ENCODE data around the gene OCIAD1. TPM values are rescaled to one million over a fixed set of nuclear protein-coding genes. Genes with fewer than 3 reads are reported as not detected.

Gene OCIAD1
- total RNA-seq, 1 experiment from 2014 or later = 110 TPM

DNA sequence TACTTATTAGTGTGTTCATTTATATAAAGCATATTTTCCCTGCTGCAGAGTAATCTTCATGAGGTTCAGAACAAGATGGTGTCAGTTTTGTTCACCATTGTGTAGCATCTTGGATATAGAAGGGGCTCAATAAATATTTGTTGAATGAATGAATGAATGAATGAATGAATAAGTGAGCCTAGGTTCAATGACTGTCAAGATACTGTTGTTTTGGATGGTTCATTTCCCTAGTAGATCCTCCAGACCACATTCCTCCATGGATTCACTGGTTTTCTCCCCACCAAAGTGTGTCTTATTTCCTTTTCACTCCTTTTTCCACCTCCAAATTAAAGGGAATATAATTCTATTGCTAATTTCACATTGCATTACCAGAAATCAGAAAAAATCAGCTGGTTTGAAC is 77.8 kb downstream of the OCIAD1 start:
- BruUV-seq (replicated peaks) = no TSS peak
- POLR2A ChIA-PET (ENCODE audit: unreplicated experiment) = no interaction called here
- 0 out of 2 replicates have a peak, but pooled peaks cover 6% of the 10 kb centered on the region for H3K9me3 ChIP-seq (ENCODE audit: insufficient read depth, low read depth)
- no peaks in the 10 kb centered on the region for H3K27me3 ChIP-seq (ENCODE audit: insufficient read depth, low read depth)
- H3K36me3 ChIP-seq (ENCODE audit: low read depth) = peaks cover 8% of the 10 kb centered on the region
- peaks cover 14% of the 10 kb centered on the region; the same call in 1 of the 2 replicates for H3F3A ChIP-seq (ENCODE audit: insufficient read depth, low read depth)
- DNase-seq = no peak
- H2AFZ ChIP-seq = no peak overlapping the region
- peaks cover 26% of the 10 kb centered on the region for H3K79me2 ChIP-seq (ENCODE audit: low read depth)
- TF ChIP-seq, protein P1, sequence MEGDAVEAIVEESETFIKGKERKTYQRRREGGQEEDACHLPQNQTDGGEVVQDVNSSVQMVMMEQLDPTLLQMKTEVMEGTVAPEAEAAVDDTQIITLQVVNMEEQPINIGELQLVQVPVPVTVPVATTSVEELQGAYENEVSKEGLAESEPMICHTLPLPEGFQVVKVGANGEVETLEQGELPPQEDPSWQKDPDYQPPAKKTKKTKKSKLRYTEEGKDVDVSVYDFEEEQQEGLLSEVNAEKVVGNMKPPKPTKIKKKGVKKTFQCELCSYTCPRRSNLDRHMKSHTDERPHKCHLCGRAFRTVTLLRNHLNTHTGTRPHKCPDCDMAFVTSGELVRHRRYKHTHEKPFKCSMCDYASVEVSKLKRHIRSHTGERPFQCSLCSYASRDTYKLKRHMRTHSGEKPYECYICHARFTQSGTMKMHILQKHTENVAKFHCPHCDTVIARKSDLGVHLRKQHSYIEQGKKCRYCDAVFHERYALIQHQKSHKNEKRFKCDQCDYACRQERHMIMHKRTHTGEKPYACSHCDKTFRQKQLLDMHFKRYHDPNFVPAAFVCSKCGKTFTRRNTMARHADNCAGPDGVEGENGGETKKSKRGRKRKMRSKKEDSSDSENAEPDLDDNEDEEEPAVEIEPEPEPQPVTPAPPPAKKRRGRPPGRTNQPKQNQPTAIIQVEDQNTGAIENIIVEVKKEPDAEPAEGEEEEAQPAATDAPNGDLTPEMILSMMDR (conservative IDR thresholded peaks at IDR 0.05) = no peak
- TF ChIP-seq EZH2 (IDR thresholded peaks at IDR 0.05; ENCODE audit: low read depth) = no peak
- H3K4me1 ChIP-seq (replicated peaks; ENCODE audit: insufficient read depth) = peaks cover 34% of the 10 kb centered on the region
- peak overlapping the region; percentile 69; the same call in 1 of the 2 replicates for H3K27ac ChIP-seq
- 0 out of 2 replicates have a peak, but pooled peaks cover 5% of the 10 kb centered on the region for H4K20me1 ChIP-seq (ENCODE audit: insufficient read depth)
- CTCF ChIA-PET = no interaction called here
- H3K4me2 ChIP-seq = peak overlapping the region; percentile 44; the same call in 1 of the 2 replicates
- H3K9me2 ChIP-seq (ENCODE audit: insufficient read depth) = no peaks in the 10 kb centered on the region
- intact Hi-C loops (cut with micrococcal nuclease; ENCODE audit: unreplicated experiment) = loop anchor here (1.0 to 10.0 kb wide), 4 partner anchors 36 to 126 kb away; partner anchors contain the start of gene FRYL
- H3K4me3 ChIP-seq = no peak overlapping the region

DNA sequence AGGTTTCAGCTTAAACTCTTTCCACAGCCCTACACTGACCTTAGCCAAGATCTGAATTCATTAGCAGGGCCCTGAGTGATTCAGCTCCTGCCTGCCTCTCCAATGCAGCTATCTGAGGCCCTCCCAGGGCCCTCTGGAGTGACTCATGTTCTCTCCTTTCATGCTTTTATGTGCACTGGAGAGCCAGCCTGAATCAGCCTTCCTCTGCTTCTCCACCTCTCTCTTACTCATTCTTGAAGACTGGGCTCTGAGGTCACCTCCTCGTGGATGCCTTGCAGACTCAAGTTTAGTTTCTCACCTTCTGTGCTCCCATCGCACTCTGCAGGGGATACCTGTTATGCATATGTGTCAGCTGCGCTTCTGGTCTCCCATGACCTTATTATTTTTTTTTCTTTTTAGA is 78.8 kb downstream of the OCIAD1 start:
- Histone ChIP-seq H3K79me2 (ENCODE audit: low read depth) (peaks cover 18% of the 10 kb centered on the region), H3K9me2 (ENCODE audit: insufficient read depth) (no peaks in the 10 kb centered on the region), H3K4me2 (peak overlapping the region; percentile 44), H3K4me3 (no peak overlapping the region), H3K4me1 (replicated peaks; ENCODE audit: insufficient read depth) (peaks cover 31% of the 10 kb centered on the region), H2AFZ (no peak overlapping the region), H4K20me1 (ENCODE audit: insufficient read depth) (0 out of 2 replicates have a peak, but pooled peaks cover 1% of the 10 kb centered on the region), H3F3A (ENCODE audit: insufficient read depth, low read depth) (peaks cover 17% of the 10 kb centered on the region; the same call in 1 of the 2 replicates), H3K27ac (peak overlapping the region; percentile 70), H3K36me3 (ENCODE audit: low read depth) (peaks cover under 1% of the 10 kb centered on the region), H3K9me3 (ENCODE audit: insufficient read depth, low read depth) (0 out of 2 replicates have a peak, but pooled peaks cover 6% of the 10 kb centered on the region), H3K27me3 (ENCODE audit: insufficient read depth, low read depth) (no peaks in the 10 kb centered on the region)
- ChIA-PET CTCF (interaction anchor here (0.6 to 0.9 kb wide), 2 partner anchors 35 to 331 kb away, joined by 3 to 10 read pairs; no protein-coding TSS in a partner anchor), POLR2A (ENCODE audit: unreplicated experiment) (interaction anchor here (0.5 kb wide), 1 partner anchor 129 kb away, joined by 5 read pairs; no protein-coding TSS in a partner anchor)
- DNase-seq = peak; percentile 78 to 93
- TF ChIP-seq, protein P1 (conservative IDR thresholded peaks at IDR 0.05) = no peak
- TF ChIP-seq EZH2 (IDR thresholded peaks at IDR 0.05; ENCODE audit: low read depth) = no peak
- no TSS peak for BruUV-seq (replicated peaks)
- intact Hi-C loops (cut with micrococcal nuclease; ENCODE audit: unreplicated experiment) = loop anchor here (1.0 to 10.0 kb wide), 4 partner anchors 35 to 127 kb away; partner anchors contain the start of gene FRYL

DNA sequence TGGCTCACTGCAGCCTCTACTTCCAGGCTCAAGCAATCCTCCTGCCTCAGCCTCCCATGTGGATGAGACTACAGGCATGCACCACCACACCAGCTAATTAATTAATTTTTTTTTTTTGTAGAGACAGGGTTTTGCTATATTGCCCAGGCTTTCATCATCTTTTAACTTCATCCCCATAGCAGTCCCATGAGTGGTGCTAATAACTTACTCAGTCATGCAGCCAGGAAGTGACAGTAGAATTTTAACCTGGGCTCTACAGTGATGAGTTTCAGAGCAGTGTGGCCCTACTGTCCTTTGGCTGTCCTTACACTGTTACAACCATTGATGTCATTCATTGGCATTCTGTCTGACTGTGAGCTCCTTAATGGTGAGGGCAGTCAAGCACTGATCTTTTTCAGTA is 79.6 kb downstream of the OCIAD1 start:
- Histone ChIP-seq H3F3A (ENCODE audit: insufficient read depth, low read depth) (peaks cover 17% of the 10 kb centered on the region; the same call in 1 of the 2 replicates), H3K27me3 (ENCODE audit: insufficient read depth, low read depth) (no peaks in the 10 kb centered on the region), H3K9me3 (ENCODE audit: insufficient read depth, low read depth) (0 out of 2 replicates have a peak, but pooled peaks cover 6% of the 10 kb centered on the region), H3K9me2 (ENCODE audit: insufficient read depth) (no peaks in the 10 kb centered on the region), H2AFZ (no peak overlapping the region), H3K4me3 (no peak overlapping the region), H3K27ac (peak overlapping the region; percentile 70), H3K4me1 (replicated peaks; ENCODE audit: insufficient read depth) (peaks cover 25% of the 10 kb centered on the region), H3K79me2 (ENCODE audit: low read depth) (peaks cover 10% of the 10 kb centered on the region), H4K20me1 (ENCODE audit: insufficient read depth) (no peaks in the 10 kb centered on the region), H3K4me2 (no peak overlapping the region), H3K36me3 (ENCODE audit: low read depth) (no peaks in the 10 kb centered on the region)
- CTCF ChIA-PET = no interaction called here
- intact Hi-C loops (cut with micrococcal nuclease; ENCODE audit: unreplicated experiment) = no loop called here
- DNase-seq = no peak
- POLR2A ChIA-PET (ENCODE audit: unreplicated experiment) = no interaction called here
- no peak for TF ChIP-seq EZH2 (IDR thresholded peaks at IDR 0.05; ENCODE audit: low read depth)
- TF ChIP-seq, protein P1 (conservative IDR thresholded peaks at IDR 0.05) = no peak
- BruUV-seq (replicated peaks) = no TSS peak

Other genes starting within 250 kb of the OCIAD1 start
- 43.5 and 53.9 TPM in 2 replicates for gene FRYL, start 50.8 kb upstream of the OCIAD1 start, total RNA-seq (2021)
- gene OCIAD2, start 75.7 kb downstream of the OCIAD1 start, total RNA-seq (2021) = 133 and 136 TPM in 2 replicates
- not detected in 2 replicates for gene CWH43, start 155.2 kb downstream of the OCIAD1 start, total RNA-seq (2021)